22Rv1 (cell line): ENCODE data around the gene CDKL4.

Experiments
- ZFX ChIP-seq: fragments of 450-650 bp; IDR thresholded peaks from 2 replicates; pipeline ENCODE4 v1.6.1; 2017; ENCODE audit warnings: antibody characterized with exemption, borderline replicate concordance
- TF ChIP-seq, protein P1 (sequence below): fragments of 450-650 bp; IDR thresholded peaks from 2 replicates; pipeline ENCODE4 v1.5.1; 2017; ENCODE audit warnings: mild to moderate bottlenecking

GRCh38 chr2:39215545-39215944 lies 28.2 kb downstream of the CDKL4 start:
- TF ChIP-seq, protein P1, sequence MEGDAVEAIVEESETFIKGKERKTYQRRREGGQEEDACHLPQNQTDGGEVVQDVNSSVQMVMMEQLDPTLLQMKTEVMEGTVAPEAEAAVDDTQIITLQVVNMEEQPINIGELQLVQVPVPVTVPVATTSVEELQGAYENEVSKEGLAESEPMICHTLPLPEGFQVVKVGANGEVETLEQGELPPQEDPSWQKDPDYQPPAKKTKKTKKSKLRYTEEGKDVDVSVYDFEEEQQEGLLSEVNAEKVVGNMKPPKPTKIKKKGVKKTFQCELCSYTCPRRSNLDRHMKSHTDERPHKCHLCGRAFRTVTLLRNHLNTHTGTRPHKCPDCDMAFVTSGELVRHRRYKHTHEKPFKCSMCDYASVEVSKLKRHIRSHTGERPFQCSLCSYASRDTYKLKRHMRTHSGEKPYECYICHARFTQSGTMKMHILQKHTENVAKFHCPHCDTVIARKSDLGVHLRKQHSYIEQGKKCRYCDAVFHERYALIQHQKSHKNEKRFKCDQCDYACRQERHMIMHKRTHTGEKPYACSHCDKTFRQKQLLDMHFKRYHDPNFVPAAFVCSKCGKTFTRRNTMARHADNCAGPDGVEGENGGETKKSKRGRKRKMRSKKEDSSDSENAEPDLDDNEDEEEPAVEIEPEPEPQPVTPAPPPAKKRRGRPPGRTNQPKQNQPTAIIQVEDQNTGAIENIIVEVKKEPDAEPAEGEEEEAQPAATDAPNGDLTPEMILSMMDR, result no peak
- TF ChIP-seq ZFX, result no peak
